ACC112 (cell line): Measurements from ENCODE around the gene SYNPO2.
A peak's percentile ranks its signal among the peaks of the same experiment; 100 is the strongest.

Source experiments
- H2AFZ ChIP-seq: fragments of 200-600 bp; sonication (generic); one replicate; pipeline ENCODE4 v1.6.0; 2017; ENCODE audit warnings: antibody characterized with exemption, low read length; ENCODE audit not compliant: unreplicated experiment
- H3K27ac ChIP-seq: fragments of 200-600 bp; sonication (generic); 2 replicates; pipeline ENCODE4 v1.5.1; 2014; ENCODE audit warnings: low read depth, mild to moderate bottlenecking, antibody characterized with exemption, low read length, moderate library complexity
- H3K27me3 ChIP-seq: fragments of 200-600 bp; sonication (generic); 2 replicates; pipeline ENCODE4 v1.6.1; 2014; ENCODE audit warnings: mild to moderate bottlenecking, antibody characterized with exemption, low read length, moderate library complexity, mixed read lengths; ENCODE audit not compliant: insufficient read depth
- H3K36me3 ChIP-seq: fragments of 200-600 bp; sonication (generic); 2 replicates; pipeline ENCODE4 v1.6.1; 2016; ENCODE audit warnings: mild to moderate bottlenecking, antibody characterized with exemption, low read length, moderate library complexity, mixed read lengths; ENCODE audit not compliant: insufficient read depth
- H3K4me1 ChIP-seq: fragments of 200-600 bp; sonication (generic); one replicate; pipeline ENCODE4 v1.6.1; 2016; ENCODE audit warnings: low read length, mixed read lengths; ENCODE audit not compliant: insufficient read depth, unreplicated experiment, control insufficient read depth
- H3K4me3 ChIP-seq: fragments of 200-600 bp; sonication (generic); 2 replicates; pipeline ENCODE4 v1.5.1; 2014; ENCODE audit warnings: mild to moderate bottlenecking, low read depth, low read length
- H3K79me2 ChIP-seq: fragments of 200-600 bp; sonication (generic); one replicate; pipeline ENCODE4 v1.6.0; 2016; ENCODE audit warnings: low read length; ENCODE audit not compliant: control insufficient read depth, unreplicated experiment, insufficient read depth

Gene SYNPO2

GRCh38 chr4:118953276-118953675 is 64.6 kb downstream of the SYNPO2 start:
- no peaks in the 10 kb centered on the region for H3K27me3 ChIP-seq
- H3K79me2 ChIP-seq = no peaks in the 10 kb centered on the region
- H3K36me3 ChIP-seq = no peaks in the 10 kb centered on the region
- no peak overlapping the region for H3K4me3 ChIP-seq
- peaks cover 11% of the 10 kb centered on the region for H3K4me1 ChIP-seq
- H3K27ac ChIP-seq = no peak overlapping the region
- H2AFZ ChIP-seq = no peak overlapping the region

- Histone ChIP-seq H3K4me3 (peak overlapping the region; percentile 25; the same call in 1 of the 2 replicates), H3K36me3 (no peaks in the 10 kb centered on the region), H2AFZ (peak overlapping the region; percentile 63), H3K27ac (no peak overlapping the region), H3K4me1 (peaks cover 11% of the 10 kb centered on the region), H3K27me3 (no peaks in the 10 kb centered on the region), H3K79me2 (no peaks in the 10 kb centered on the region)
These were observed 65.6 kb downstream of the SYNPO2 start for GRCh38 chr4:118954246-118954645.

GRCh38 chr4:118955515-118955914 is 66.9 kb downstream of the SYNPO2 start:
- no peak overlapping the region for H3K27ac ChIP-seq
- no peak overlapping the region for H3K4me3 ChIP-seq
- H3K79me2 ChIP-seq = no peaks in the 10 kb centered on the region
- H3K4me1 ChIP-seq = peaks cover 11% of the 10 kb centered on the region
- no peak overlapping the region for H2AFZ ChIP-seq
- no peaks in the 10 kb centered on the region for H3K27me3 ChIP-seq
- no peaks in the 10 kb centered on the region for H3K36me3 ChIP-seq

GRCh38 chr4:118957722-118958445 is 69.2 kb downstream of the SYNPO2 start:
- H3K27ac ChIP-seq = no peak overlapping the region
- H3K36me3 ChIP-seq = no peaks in the 10 kb centered on the region
- H2AFZ ChIP-seq = no peak overlapping the region
- no peaks in the 10 kb centered on the region for H3K79me2 ChIP-seq
- H3K4me1 ChIP-seq = peaks cover 11% of the 10 kb centered on the region
- no peak overlapping the region for H3K4me3 ChIP-seq
- no peaks in the 10 kb centered on the region for H3K27me3 ChIP-seq

- H3K36me3 ChIP-seq = no peaks in the 10 kb centered on the region
- no peaks in the 10 kb centered on the region for H3K27me3 ChIP-seq
- H3K4me3 ChIP-seq = no peak overlapping the region
- H3K4me1 ChIP-seq = peaks cover 15% of the 10 kb centered on the region
- no peak overlapping the region for H3K27ac ChIP-seq
- no peak overlapping the region for H2AFZ ChIP-seq
- H3K79me2 ChIP-seq = no peaks in the 10 kb centered on the region
These were observed 73.9 kb downstream of the SYNPO2 start for GRCh38 chr4:118962540-118962939.

GRCh38 chr4:118964891-118965411 is 76.3 kb downstream of the SYNPO2 start:
- H2AFZ ChIP-seq = no peak overlapping the region

GRCh38 chr4:118967393-118967792 is 78.7 kb downstream of the SYNPO2 start:
- H3K79me2 ChIP-seq = no peaks in the 10 kb centered on the region
- H3K27me3 ChIP-seq = no peaks in the 10 kb centered on the region
- peak overlapping the region; percentile 49 for H3K4me3 ChIP-seq
- H2AFZ ChIP-seq = peak overlapping the region; percentile 1
- peak overlapping the region; percentile 75 for H3K27ac ChIP-seq
- no peaks in the 10 kb centered on the region for H3K36me3 ChIP-seq
- peaks cover 32% of the 10 kb centered on the region for H3K4me1 ChIP-seq

More at GRCh38 chr4:118964891-118965411, 76.3 kb downstream of the SYNPO2 start:
- Histone ChIP-seq H3K4me1 (peaks cover 32% of the 10 kb centered on the region), H3K4me3 (no peak overlapping the region), H3K27ac (no peak overlapping the region), H3K27me3 (no peaks in the 10 kb centered on the region), H3K36me3 (no peaks in the 10 kb centered on the region), H3K79me2 (no peaks in the 10 kb centered on the region)

GRCh38 chr4:118968005-118968404 is 79.4 kb downstream of the SYNPO2 start:
- H3K4me3 ChIP-seq = peak overlapping the region; percentile 49
- no peaks in the 10 kb centered on the region for H3K36me3 ChIP-seq
- no peaks in the 10 kb centered on the region for H3K79me2 ChIP-seq
- peak overlapping the region; percentile 75 for H3K27ac ChIP-seq
- H3K27me3 ChIP-seq = no peaks in the 10 kb centered on the region
- H2AFZ ChIP-seq = peak overlapping the region; percentile 95
- peaks cover 32% of the 10 kb centered on the region for H3K4me1 ChIP-seq

GRCh38 chr4:118968813-118969212 is 80.2 kb downstream of the SYNPO2 start:
- H3K79me2 ChIP-seq = no peaks in the 10 kb centered on the region
- H3K4me3 ChIP-seq = peak overlapping the region; percentile 49
- H3K27me3 ChIP-seq = no peaks in the 10 kb centered on the region
- H2AFZ ChIP-seq = peak overlapping the region; percentile 95
- H3K36me3 ChIP-seq = no peaks in the 10 kb centered on the region
- H3K4me1 ChIP-seq = peaks cover 39% of the 10 kb centered on the region
- H3K27ac ChIP-seq = peak overlapping the region; percentile 75

- H3K4me3 ChIP-seq = peak overlapping the region; percentile 49
- peak overlapping the region; percentile 75 for H3K27ac ChIP-seq
- peak overlapping the region; percentile 95 for H2AFZ ChIP-seq
- H3K36me3 ChIP-seq = no peaks in the 10 kb centered on the region
- no peaks in the 10 kb centered on the region for H3K27me3 ChIP-seq
- H3K4me1 ChIP-seq = peaks cover 44% of the 10 kb centered on the region
- no peaks in the 10 kb centered on the region for H3K79me2 ChIP-seq
These were observed 80.7 kb downstream of the SYNPO2 start for GRCh38 chr4:118969359-118969758.

- H2AFZ ChIP-seq = no peak overlapping the region
- no peak overlapping the region for H3K4me3 ChIP-seq
- H3K36me3 ChIP-seq = no peaks in the 10 kb centered on the region
- H3K27ac ChIP-seq = no peak overlapping the region
- H3K79me2 ChIP-seq = no peaks in the 10 kb centered on the region
- H3K4me1 ChIP-seq = peaks cover 46% of the 10 kb centered on the region
- no peaks in the 10 kb centered on the region for H3K27me3 ChIP-seq
These were observed 83.5 kb downstream of the SYNPO2 start for GRCh38 chr4:118972167-118972566.
